Measurements from ENCODE around the gene XPNPEP2.

Gene XPNPEP2

DNA sequence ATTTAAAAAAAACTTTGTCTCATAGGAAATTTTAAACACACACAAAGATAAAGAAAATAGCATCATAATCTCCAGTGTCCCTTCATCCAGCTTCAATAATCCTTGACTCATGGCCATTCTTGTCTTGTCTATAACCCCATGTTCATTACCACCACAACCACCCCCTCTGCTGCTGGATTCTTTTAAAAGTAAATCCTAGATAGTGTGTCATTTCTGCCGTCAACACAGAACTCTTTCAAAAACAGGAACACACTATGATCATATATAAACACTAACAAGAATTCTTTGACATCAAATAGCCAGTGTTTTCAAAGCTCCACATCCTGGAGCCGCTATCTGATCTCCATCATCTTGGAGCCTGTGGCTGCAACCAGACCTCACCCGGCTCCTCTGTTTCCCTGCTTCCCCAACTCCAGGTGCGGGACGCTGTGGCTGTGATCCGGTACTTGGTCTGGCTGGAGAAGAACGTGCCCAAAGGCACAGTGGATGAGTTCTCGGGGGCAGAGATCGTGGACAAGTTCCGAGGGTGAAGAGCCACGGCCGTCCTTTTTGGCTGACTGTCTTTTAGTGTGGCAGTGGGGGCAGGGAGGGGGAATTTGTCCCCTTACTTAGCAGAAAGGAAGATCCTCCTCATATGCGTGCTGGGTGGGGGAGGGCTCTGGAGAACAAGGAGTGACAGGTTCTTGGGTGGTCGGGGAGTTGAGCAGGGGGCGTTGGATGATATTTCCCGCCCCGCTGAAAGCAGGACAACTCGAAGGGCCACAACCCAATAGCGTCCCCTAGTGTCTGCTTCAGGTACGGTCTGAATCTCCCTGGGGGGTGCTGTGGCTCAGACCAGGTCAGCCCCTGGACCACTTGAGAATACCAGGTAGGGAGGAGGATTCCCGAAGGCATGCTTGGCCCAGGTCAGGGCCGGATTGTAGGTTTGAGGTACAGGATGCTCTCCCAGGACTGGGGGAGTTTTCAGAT, 15.6 kb downstream of the XPNPEP2 start:
- Histone ChIP-seq H3K27ac (ENCODE audit: low read depth, low read length) (no peak overlapping the region), H3K27me3 (ENCODE audit: control insufficient read depth, low read length) (no peaks in the 10 kb centered on the region), H3K36me3 (ENCODE audit: control insufficient read depth, low read length) (no peaks in the 10 kb centered on the region), H3K79me2 (ENCODE audit: control insufficient read depth, low read length) (no peaks in the 10 kb centered on the region), H3K9me3 (ENCODE audit: control insufficient read depth, insufficient read depth, low read length) (no peaks in the 10 kb centered on the region), H3K9me2 (replicated peaks; ENCODE audit: control insufficient read depth, low read length) (no peaks in the 10 kb centered on the region), H4K20me1 (ENCODE audit: control insufficient read depth, insufficient read depth, low read depth, low read length) (no peaks in the 10 kb centered on the region), H3K4me2 (ENCODE audit: low read length) (no peak overlapping the region), H3K4me3 (ENCODE audit: low read length) (no peak overlapping the region), H3F3A (ENCODE audit: control insufficient read depth, insufficient read depth) (no peaks in the 10 kb centered on the region), H3K4me1 (ENCODE audit: control insufficient read depth, low read length) (peaks cover 51% of the 10 kb centered on the region)
- no peak for TF ChIP-seq EZH2phosphoT487 (IDR thresholded peaks at IDR 0.05; ENCODE audit: borderline replicate concordance, low read length)
- TF ChIP-seq, protein P1, sequence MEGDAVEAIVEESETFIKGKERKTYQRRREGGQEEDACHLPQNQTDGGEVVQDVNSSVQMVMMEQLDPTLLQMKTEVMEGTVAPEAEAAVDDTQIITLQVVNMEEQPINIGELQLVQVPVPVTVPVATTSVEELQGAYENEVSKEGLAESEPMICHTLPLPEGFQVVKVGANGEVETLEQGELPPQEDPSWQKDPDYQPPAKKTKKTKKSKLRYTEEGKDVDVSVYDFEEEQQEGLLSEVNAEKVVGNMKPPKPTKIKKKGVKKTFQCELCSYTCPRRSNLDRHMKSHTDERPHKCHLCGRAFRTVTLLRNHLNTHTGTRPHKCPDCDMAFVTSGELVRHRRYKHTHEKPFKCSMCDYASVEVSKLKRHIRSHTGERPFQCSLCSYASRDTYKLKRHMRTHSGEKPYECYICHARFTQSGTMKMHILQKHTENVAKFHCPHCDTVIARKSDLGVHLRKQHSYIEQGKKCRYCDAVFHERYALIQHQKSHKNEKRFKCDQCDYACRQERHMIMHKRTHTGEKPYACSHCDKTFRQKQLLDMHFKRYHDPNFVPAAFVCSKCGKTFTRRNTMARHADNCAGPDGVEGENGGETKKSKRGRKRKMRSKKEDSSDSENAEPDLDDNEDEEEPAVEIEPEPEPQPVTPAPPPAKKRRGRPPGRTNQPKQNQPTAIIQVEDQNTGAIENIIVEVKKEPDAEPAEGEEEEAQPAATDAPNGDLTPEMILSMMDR (IDR thresholded peaks at IDR 0.05; ENCODE audit: low read depth, low read length, poor library complexity, severe bottlenecking): peak; percentile 68

DNA sequence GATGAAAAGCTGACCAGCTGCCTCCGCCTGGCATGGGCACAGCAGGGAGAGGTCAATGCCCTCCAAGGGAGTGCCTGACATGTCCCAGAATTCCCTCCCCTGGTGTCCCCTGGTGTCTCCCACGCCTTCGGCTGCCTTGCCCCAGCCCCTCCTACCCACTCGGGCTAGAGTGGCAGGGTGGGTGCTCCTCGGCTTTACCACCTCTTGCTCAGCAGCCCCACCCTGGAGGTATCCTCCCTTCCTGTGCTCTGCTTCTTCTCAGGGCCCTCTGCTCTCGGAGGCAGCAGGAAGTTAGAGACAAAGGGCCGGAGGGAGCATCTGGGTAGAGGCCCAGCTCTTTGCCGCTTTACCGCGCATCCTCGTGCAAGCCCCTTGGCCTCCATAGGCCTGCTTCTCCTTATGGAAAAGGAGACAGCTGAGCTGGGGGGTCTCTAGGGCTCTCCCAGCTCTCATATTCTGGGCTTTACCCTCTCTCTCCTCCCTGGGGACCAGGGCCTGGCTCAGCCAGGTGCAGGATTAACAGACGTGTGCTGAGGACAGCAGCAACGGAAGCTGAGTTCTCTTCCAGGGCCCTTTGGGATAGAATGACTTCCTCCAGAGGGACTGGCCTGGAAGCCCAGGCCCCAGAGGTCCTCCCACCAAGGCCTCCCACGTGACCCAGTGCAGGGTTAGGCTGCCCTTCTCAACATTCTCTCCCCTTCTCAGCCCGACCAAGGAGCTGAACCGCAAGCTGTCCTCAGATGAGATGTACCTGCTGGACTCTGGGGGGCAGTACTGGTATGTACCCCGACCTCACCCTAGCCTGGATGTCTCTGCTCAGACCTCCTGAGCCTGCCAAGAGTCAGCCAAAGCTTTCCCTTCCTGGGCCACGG, 17.2 kb downstream of the XPNPEP2 start:
- Histone ChIP-seq H3K4me2 (ENCODE audit: low read length) (peak overlapping the region; percentile 22), H3K27me3 (ENCODE audit: control insufficient read depth, low read length) (no peaks in the 10 kb centered on the region), H3K27ac (ENCODE audit: low read depth, low read length) (no peak overlapping the region), H3K36me3 (ENCODE audit: control insufficient read depth, low read length) (no peaks in the 10 kb centered on the region), H4K20me1 (ENCODE audit: control insufficient read depth, insufficient read depth, low read depth, low read length) (no peaks in the 10 kb centered on the region), H3K9me3 (ENCODE audit: control insufficient read depth, insufficient read depth, low read length) (no peaks in the 10 kb centered on the region), H3K79me2 (ENCODE audit: control insufficient read depth, low read length) (no peaks in the 10 kb centered on the region), H3K9me2 (replicated peaks; ENCODE audit: control insufficient read depth, low read length) (no peaks in the 10 kb centered on the region), H3K4me3 (ENCODE audit: low read length) (no peak overlapping the region), H3K4me1 (ENCODE audit: control insufficient read depth, low read length) (peaks cover 57% of the 10 kb centered on the region), H3F3A (ENCODE audit: control insufficient read depth, insufficient read depth) (no peaks in the 10 kb centered on the region)
- TF ChIP-seq EZH2phosphoT487 (IDR thresholded peaks at IDR 0.05; ENCODE audit: borderline replicate concordance, low read length): no peak
- TF ChIP-seq, protein P1 (IDR thresholded peaks at IDR 0.05; ENCODE audit: low read depth, low read length, poor library complexity, severe bottlenecking): peak; percentile 54

DNA sequence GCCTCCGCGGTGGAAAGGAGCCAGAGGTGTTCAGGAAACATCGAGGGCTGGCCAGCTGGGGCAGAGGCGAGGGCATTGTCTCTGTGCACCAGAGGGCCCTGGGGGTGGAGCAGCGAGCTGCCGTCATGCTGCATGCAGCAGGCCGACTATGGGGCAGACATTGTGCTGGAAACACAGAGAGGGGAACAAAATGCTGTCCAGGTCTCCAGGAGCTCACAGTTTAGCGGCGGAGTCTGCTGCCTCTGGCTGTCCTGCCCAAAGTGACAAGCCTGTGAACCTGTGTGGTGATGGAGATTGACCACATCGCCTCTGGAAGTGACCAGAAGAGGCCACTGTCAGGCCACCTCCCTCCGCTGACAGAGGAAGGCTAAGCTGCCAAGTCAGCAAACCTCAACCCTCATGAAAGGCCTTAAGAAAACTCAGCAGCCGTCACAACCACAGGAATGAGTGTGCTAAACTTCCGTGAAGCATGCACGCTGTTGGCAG, 20.8 kb downstream of the XPNPEP2 start:
- Histone ChIP-seq H4K20me1 (ENCODE audit: control insufficient read depth, insufficient read depth, low read depth, low read length) (no peaks in the 10 kb centered on the region), H3K79me2 (ENCODE audit: control insufficient read depth, low read length) (no peaks in the 10 kb centered on the region), H3K36me3 (ENCODE audit: control insufficient read depth, low read length) (no peaks in the 10 kb centered on the region), H3K4me3 (ENCODE audit: low read length) (no peak overlapping the region), H3K9me3 (ENCODE audit: control insufficient read depth, insufficient read depth, low read length) (no peaks in the 10 kb centered on the region), H3K9me2 (replicated peaks; ENCODE audit: control insufficient read depth, low read length) (no peaks in the 10 kb centered on the region), H3K4me1 (ENCODE audit: control insufficient read depth, low read length) (peaks cover 60% of the 10 kb centered on the region), H3K27ac (ENCODE audit: low read depth, low read length) (no peak overlapping the region), H3K27me3 (ENCODE audit: control insufficient read depth, low read length) (no peaks in the 10 kb centered on the region), H3F3A (ENCODE audit: control insufficient read depth, insufficient read depth) (no peaks in the 10 kb centered on the region), H3K4me2 (ENCODE audit: low read length) (no peak overlapping the region)
- TF ChIP-seq, protein P1 (IDR thresholded peaks at IDR 0.05; ENCODE audit: low read depth, low read length, poor library complexity, severe bottlenecking): no peak
- TF ChIP-seq EZH2phosphoT487 (IDR thresholded peaks at IDR 0.05; ENCODE audit: borderline replicate concordance, low read length): no peak
